PC-3 (cell line): ENCODE data around the gene CTSA.

Source experiments
- CTCF ChIP-seq: fragments of 300-600 bp; sonication (generic); conservative IDR thresholded peaks from 2 replicates; pipeline ENCODE4 v1.5.1; 2017; ENCODE audit warnings: antibody characterized with exemption, low read depth, mild to moderate bottlenecking, low read length
- EZH2phosphoT487 ChIP-seq: fragments of 300-600 bp; sonication (generic); IDR thresholded peaks from 2 replicates; pipeline ENCODE4 v1.6.1; 2018; ENCODE audit warnings: mild to moderate bottlenecking, antibody characterized with exemption, low read length, borderline replicate concordance

GRCh38 chr20:45940053-45940452 is 48.9 kb downstream of the CTSA start:
- TF ChIP-seq CTCF (no peak), EZH2phosphoT487 (no peak)
